Measurements from ENCODE around the gene ZNF496. TPM values are rescaled to one million over a fixed set of nuclear protein-coding genes. Genes with fewer than 3 reads are reported as not detected.

The ZNF496 gene
- total and polyA plus RNA-seq, 2 of the 4 experiments (the other 2 are of a cell fraction): 11.7 to 16.2 TPM

DNA sequence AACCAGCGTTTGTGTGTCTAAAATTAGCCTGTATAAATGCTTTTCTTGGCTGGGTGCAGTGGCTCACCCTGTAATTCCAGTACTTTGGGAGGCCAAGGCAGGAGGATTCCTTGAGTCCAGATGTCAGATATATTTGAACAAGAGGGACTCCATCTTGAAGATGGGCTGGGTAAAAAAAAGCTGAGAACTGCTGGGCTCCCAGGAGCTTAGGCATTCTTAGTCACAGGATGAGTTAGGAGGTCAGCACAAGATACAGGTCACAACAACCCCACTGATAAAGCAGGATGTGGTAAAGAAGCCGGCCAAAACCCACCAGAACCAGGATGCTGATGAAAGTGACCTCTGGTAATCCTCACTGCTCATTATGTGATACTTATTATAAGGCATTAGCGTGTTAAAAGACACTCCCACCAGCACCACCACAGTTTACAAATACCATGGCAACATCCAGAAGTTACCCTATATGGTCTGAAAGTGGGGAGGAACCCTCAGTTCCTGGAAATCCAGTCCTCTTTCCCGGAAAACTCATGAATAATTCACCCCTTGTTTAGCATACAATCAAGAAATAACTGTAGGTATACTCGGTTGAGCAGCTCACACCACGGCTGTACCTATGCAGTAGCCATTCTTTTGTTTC is 36.2 kb upstream of the ZNF496 start:
- Histone ChIP-seq H3K9me1 (ENCODE audit: insufficient read depth, low read length) (no peaks in the 10 kb centered on the region), H3K56ac (ENCODE audit: extremely low read depth, insufficient read depth, low read length) (no peak overlapping the region), H3K4me1 (ENCODE audit: control insufficient read depth, insufficient read depth, low read length) (peaks cover 6% of the 10 kb centered on the region; the same call in 1 of the 2 replicates), H3K79me1 (ENCODE audit: low read depth in 1 of 2, low read length in 2 of 2) (no peaks in the 10 kb centered on the region), H4K8ac (ENCODE audit: low read depth in 2 of 2, low read length in 2 of 2) (no peak overlapping the region), H3K18ac (ENCODE audit: low read depth, low read length) (no peak overlapping the region), H2AK9ac (replicated peaks; ENCODE audit: low read depth, low read length, poor library complexity) (no peak overlapping the region), H3K27me3 (ENCODE audit: control insufficient read depth, insufficient read depth, low read length) (no peaks in the 10 kb centered on the region), H2BK5ac (ENCODE audit: low read depth, low read length, poor library complexity, severe bottlenecking) (no peak overlapping the region), H2AK5ac (ENCODE audit: low read depth, low read length) (no peak overlapping the region), H3K4me2 (ENCODE audit: low read depth, low read length) (no peak overlapping the region), H4K20me1 (ENCODE audit: insufficient read depth, low read length) (no peaks in the 10 kb centered on the region), H3K4ac (ENCODE audit: low read depth, low read length) (no peak overlapping the region), H3K9ac (ENCODE audit: low read depth, low read length) (no peak overlapping the region), H3K4me3 (ENCODE audit: insufficient read depth, low read depth, low read length) (no peak overlapping the region), H2BK20ac (ENCODE audit: low read depth, low read length) (no peak overlapping the region), H3K14ac (replicated peaks; ENCODE audit: low read depth, low read length) (no peak overlapping the region), H4K91ac (ENCODE audit: insufficient read depth, low read depth, low read length) (no peak overlapping the region), H3K36me3 (ENCODE audit: control insufficient read depth, insufficient read depth, low read length) (no peaks in the 10 kb centered on the region), H2AFZ (replicated peaks; ENCODE audit: low read length, poor library complexity) (no peak overlapping the region), H4K5ac (ENCODE audit: low read depth, low read length) (no peak overlapping the region), H3K27ac (ENCODE audit: insufficient read depth, low read length) (no peak overlapping the region), H3K9me3 (ENCODE audit: control insufficient read depth, insufficient read depth, low read length) (no peaks in the 10 kb centered on the region), H3K23ac (ENCODE audit: low read depth, low read length) (no peak overlapping the region), H2BK120ac (ENCODE audit: low read depth, low read length) (no peak overlapping the region), H2BK15ac (ENCODE audit: low read depth, low read length) (no peak overlapping the region)
- TF ChIP-seq FOS (IDR thresholded peaks at IDR 0.05; ENCODE audit: low read depth, low read length) (no peak), BHLHE40 (IDR thresholded peaks at IDR 0.05; ENCODE audit: low read depth, low read length) (peak; percentile 40; the same call in 1 of the 2 replicates)
- intact Hi-C loops (cut with micrococcal nuclease) (no loop called here), dilution Hi-C loops (cut with HindIII; ENCODE audit: low sequenced_read_pairs, unreplicated experiment) (no loop called here), in situ Hi-C loops (cut with MboI; ENCODE audit: low sequenced_read_pairs) (no loop called here)
- ChIA-PET POLR2A (ENCODE audit: unreplicated experiment) (no interaction called here), CTCF (no interaction called here)
- 83% methylated on average over 2 of the region's 6 CpGs; no CpG with 5 or more reads in 1 of the 2 experiments for WGBS, 2 experiments (ENCODE audit: extremely low coverage in 2 of 2, insufficient read length in 1 of 2)
- no TSS peak for BruUV-seq (replicated peaks)
- ATAC-seq (ENCODE audit: low read depth) (peak; percentile 16), DNase-seq (peak; percentile 73)
